GM15510 (cell line): ENCODE data around the gene HNRNPUL1.

Experiments used
- POLR2A ChIP-seq: IDR thresholded peaks from 3 replicates; pipeline ENCODE4 v1.6.1; 2011; ENCODE audit warnings: borderline replicate concordance; ENCODE audit not compliant: insufficient read length; ENCODE audit errors: extremely low read depth

HNRNPUL1 gene

DNA sequence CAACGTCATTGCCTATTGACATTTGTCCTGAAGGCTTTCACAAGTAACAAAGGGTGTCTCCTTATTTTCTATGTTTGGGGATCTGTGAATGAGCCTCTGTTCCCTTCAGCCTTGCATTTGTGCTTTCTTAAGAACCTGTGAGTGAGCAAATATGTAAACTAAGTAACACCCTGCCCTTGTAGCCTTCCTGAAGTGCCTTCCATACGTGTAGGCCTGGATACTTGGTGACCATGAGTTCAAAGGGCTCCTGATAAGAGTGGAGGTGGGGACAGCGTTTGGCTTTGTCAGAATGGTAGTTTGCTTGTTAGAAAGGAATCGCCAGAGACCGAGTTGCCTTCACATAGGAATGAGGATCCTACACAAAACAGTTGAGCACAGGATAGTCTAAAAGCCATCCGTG, 31.3 kb downstream of the HNRNPUL1 start:
- TF ChIP-seq POLR2A, result no peak

DNA sequence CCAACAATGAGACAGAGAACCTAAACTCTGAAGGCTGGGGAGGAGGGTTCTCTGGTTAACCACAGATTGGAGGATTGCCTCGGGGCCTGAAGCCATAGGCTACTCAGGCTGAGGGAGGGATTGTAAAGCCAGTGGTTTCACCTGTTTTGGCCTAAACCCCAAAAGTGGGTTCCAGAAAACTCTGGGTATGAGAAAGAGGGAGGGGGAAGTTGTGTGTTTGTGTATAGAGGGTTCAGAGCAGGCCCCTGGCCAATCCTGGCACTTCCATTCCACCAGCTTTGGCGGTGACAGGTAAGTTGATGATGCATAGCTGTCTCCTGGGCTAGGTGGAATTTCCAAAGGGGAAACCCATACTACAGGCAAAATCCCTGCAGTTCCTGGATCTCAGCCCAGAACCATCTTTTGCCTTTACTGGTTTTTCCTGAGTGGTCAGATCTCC, 32.3 kb downstream of the HNRNPUL1 start:
- TF ChIP-seq POLR2A, result no peak

DNA sequence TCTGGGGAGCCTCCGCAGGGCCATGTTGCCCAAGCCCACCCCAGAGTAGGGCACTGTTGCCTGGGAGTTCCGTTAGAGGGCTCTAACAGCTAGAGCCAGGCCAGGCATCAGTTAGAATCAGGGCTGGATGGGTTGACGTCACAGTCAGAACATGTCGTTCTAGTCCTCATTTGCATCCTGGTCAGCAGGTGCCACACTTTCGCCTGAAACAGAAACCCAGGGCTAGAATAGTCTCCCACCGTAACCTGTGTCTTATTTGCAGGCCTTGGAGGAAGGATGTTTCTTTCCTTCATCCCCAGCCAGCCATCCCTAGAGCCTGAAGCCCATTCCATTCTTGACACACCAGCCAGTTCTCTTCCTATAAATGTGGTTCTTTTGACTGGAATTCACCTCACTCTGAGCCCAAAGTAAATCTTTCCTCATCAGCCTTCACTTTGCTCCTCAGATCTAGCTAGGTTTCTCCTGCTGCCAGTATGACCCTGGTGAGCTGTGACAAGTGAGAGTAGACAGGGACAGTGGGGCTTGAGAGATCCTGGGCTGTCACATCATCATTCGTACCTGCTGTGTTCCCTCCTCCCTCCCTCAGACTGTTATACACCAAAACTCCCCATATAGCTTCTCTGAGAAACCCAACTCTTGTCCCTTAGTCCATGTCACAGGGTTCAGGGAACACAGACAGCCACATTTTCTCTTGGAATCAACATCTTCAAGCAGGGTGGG, 33.6 kb downstream of the HNRNPUL1 start:
- peak; percentile 31 for TF ChIP-seq POLR2A

DNA sequence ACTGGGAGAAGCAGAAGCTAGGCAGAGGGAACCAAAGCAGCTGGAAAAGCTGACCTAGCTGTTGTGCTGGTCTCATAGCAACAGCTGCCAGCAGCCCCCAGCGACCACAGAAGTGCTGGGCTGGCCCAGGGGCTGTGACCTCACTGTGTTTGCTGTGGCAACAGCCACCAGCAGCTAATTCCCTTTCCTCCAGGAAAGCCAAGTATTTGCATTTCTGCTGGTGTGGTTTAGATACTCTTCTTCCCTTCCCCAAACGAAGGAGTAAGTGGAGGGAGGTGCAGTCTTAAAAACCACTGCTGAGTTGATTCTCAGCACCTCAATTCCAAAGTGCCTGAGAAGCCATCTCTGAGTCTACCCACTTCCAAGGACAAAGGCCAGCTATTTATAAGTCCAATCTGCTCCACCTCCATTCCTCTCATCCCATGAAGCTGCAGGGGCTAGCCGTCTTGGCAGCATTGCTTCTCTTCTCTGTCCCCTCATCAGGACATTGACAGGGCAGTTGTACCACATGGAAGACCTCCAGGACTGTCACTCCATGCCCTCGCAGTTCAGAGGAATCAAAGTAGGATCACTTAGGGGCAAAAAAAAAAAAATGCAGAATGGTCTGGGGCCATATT, 34.3 kb downstream of the HNRNPUL1 start:
- no peak for TF ChIP-seq POLR2A

DNA sequence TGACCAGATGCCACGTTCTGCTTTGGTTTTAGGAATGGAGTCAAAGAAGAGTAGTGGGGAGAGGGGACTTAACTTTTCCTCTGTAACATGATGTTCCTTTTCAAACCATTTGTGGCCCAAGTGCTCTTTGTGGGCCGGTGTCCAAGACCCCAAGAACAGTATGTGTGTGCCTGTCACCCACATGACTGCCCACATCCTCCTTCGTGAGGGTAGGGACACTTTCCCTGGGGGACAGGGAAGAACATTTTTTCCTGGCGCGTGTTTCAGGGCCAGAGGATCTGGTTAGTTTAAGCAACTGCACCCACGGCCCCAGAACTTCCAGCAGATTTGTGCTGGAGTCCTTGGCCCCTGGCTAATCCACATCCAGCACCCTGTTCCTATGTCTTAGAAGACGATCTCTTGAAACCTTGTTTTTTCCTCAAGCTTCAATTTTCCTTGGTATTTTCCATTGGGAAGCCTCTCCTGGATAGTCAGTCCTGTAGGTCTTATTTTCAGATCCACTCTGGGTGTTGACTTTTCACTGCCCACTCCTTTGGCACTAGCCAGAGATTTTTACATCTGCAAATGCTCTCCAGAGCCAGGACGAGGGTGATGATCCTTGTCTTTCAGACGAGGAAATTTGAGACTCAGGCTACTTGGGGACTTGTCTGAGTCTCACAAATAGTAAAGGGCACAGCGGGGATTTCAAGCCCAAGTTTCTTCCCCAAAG, 35.0 kb downstream of the HNRNPUL1 start:
- no peak for TF ChIP-seq POLR2A

DNA sequence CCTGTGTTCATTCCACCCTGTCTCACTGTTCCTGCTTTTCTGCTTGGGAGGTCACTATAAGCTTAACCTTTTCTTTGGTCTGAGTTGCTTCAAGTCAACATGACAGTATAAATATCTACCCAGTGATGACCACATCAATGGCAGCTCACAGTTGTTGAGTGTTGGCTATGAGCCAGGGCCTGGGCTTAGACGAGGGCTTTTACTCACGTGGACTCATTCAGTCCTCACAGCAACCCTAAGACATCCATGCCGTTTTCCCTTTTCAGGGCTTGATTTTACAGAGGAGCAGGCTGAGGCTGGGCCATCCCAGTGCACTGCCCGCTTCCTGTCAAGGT, 35.5 kb downstream of the HNRNPUL1 start:
- no peak for TF ChIP-seq POLR2A

DNA sequence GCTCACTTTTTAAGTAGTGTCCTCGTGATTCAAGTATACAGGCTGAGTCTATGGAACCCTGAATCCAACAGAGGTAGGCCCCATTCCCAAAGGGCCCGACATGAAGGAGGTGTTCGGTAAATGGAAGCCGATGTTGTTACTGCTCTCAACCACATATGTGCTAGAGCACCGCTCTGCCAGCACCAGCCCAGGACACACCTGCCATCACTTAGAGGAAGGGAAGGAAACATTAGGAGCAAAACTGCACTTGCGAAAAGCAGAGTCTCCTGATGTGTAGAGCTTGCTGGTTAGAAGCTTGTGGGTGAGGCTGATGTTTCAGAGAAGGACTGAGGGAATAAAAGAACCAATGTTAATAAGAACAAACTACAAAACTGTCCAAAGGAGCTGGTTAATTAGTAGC, 36.4 kb downstream of the HNRNPUL1 start:
- no peak for TF ChIP-seq POLR2A

DNA sequence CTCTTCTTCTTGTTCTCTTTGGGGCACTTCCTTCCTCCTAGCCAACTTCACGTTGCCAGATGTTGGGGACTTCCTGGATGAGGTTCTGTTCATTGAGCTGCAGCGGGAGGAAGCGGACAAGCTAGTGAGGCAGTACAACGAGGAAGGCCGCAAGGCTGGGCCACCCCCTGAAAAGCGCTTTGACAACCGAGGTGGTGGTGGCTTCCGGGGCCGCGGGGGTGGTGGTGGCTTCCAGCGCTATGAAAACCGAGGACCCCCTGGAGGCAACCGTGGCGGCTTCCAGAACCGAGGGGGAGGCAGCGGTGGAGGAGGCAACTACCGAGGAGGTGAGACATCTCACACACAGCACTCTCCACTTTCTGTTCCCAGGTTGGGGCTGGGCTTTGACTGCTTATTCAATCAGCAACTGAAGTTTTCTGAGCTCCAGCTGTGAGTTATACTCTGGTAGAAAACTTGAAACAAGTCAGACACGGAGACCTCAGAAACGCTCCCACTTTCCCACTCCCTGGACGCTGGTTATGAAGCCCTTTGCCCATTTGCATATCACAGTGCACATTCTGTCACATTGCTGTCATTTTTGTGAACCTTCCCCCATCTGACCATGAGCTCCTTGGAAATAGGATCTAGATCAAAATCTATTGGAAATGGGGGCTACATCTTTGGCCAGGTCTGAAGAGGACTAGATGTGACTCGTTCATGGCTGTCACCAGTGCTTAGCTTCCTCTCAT, 38.6 kb downstream of the HNRNPUL1 start:
- no peak for TF ChIP-seq POLR2A

DNA sequence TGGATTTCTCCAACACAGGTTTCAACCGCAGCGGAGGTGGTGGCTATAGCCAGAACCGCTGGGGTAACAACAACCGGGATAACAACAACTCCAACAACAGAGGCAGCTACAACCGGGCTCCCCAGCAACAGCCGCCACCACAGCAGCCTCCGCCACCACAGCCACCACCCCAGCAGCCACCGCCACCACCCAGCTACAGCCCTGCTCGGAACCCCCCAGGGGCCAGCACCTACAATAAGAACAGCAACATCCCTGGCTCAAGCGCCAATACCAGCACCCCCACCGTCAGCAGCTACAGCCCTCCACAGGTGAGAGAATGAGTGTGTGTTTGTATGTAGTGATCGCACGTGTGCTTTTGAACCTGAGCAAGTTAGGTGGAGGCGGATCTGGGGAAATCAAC, 39.8 kb downstream of the HNRNPUL1 start:
- TF ChIP-seq POLR2A, result no peak

DNA sequence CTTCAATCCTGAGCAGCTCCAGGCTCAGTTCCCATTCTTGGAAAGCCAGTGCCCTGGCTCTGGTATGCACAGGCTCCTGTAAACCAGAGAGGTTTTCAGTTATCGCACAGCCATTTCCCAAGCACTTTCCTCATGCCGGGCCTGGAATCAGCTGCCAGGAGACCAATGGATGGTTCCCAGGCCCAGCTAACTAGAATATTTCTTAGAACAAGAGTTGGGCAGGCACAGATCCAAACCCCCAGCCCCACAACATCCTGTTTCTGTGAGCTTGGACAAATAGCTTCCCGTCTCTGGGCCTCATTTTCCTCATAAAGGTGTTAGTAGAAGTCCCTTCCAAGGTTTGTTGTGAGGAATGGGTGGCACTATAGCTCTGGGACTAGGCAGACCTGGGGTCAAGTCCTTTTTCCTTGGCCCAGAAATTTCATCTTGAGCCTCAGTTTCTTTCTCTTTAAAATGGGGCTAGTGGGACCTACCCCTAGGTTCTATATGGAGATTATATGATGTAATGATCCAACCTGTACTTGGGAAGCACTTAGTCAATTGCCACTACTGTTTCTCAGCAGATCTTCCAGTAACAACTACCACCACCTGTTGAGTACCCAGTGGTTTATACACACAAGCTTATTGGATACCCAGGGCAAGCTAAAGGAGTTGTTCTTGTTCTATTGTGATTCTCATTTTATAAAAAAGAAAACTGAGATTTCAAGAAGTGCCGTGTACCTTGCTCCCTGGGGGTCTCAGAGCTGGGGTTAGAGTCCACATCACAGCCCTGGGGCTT, 40.7 kb downstream of the HNRNPUL1 start:
- TF ChIP-seq POLR2A, result no peak

DNA sequence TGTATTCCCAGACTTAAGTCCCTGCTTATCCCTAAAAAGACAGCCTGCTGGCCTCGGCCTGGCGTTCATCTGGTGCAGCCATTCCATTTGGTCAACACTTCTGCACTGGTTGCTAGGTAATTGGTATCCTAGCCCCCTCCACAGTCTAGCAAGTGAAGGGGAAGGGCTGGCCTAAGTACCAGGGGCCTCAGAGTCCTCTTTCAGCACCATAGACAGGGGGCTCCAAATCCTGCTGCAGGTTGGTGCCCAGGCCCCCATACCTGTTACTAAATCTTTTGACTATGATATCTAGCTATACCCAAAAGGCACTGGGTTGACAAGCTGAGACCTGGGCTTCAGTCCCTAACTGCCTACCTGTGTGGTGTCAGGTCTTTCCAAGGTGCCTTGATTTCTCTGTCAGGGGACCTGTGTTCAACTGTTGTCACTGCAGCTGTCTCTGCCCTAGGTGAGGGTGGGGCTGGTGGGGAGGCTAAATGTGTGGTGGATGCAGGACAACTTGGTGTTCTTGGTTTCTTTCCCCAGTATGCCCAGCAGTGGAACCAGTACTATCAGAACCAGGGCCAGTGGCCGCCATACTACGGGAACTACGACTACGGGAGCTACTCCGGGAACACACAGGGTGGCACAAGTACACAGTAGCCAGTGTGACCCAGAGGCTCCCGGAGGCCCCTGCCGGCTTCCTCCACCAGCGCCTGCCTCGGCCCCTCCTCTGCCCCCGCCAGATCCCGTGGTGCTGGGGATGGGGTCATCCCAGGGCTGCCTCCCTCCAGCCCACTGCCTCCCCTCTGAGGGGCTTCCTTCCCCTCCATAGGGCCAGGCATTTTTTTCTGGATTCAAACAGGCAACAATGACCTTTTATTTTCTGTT, 42.0 kb downstream of the HNRNPUL1 start:
- TF ChIP-seq POLR2A, result no peak

DNA sequence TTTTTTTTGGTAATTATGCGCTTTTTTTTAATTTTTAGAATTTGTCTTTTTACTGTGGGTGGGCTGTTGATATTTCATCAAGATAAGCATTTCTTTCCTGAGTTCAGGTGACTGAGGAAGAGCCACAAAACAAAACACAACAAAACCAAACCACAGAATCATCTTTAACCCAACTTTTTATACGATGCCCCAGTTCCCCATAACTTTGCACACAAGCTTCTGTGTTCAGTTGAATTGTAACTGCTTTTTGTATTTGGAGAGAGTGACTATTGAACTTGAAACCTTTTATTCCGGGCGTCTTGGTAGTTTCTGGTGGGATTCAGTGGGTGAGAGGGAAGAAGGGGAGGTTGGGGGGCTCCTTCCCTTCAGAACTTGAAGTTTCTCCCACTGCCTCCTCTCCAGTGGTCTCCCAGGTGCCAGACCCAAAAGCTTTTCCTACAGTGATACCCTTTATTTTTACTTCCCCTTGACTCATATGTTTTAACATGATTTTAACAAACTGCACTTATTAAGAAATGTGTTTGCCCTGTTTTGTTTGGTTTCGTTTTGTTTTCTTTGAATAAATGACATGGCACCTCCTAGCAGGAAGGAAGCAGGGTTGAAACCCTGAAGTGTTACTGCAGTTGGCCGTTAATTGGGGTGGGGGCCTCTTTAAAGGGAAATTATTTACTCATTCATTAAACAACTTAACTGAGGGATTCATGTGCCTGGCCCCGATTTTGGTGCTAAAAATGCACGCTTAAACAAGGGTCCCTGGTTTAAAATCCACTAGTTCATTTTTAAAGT, 43.1 kb downstream of the HNRNPUL1 start:
- no peak for TF ChIP-seq POLR2A

DNA sequence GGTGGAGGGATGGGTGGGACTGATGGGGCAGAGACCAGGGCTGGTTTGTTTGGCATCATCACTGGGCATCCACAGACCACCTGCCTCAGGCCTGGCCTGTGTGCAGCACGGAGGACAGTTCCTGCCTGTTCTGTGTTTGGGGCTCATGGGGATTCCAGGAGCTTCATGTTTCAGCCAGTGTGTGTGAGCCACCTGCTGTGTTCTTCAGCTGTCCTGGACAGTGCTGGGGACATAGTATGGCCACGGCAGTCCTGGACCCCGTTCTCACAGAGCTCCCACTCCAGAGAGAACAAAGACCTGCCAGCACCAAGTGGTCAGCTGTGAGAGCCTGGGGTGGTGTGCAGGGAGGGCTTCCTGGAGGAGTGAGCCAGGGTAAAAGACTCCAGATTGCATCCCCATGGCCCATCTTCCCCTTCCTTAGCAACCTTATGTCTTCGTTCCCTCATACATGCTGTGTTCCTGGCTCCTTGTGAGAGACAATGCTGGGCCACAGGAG, 43.8 kb downstream of the HNRNPUL1 start:
- no peak for TF ChIP-seq POLR2A

DNA sequence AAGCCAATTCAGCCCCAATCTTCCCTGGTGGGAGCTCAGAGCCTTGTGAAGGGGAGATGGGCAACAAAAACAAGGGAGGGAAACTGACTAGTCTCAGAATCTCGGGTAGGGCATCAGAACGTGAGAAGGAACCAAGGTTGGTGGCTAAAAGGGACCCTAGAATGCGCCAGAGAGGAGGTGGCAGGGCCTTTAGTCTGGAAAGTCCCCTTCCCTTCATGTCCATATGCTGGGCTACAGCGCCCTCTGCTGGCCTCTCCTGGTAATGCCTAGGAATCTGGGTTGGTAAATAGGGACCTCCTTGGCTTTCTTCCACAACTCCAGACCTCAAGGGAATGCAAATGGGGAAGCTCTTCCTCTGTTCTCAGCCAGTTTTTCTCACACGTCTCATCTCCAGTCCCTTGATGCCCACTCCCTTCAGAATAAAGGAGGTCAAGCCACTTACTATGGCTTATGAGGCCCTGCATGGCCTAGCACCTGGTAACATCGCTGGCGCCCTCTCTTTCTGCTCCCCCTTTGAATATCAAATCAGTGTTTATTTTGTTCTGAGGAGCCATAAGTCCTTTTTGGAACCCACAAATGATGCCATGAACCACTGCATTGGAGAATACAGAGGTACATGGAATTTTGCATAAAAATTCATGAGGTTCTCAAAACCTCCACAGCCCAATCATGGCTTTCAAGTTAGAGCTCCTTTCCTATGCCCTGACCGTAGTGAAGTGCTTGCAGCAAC, 44.4 kb downstream of the HNRNPUL1 start:
- peak; percentile 32 for TF ChIP-seq POLR2A
